SKM-1 (cell line): Measurements from ENCODE around the gene PDE6B.
"Not testable (repeated sequence)": the region's sequence is repeated elsewhere in the genome, so short reads cannot be mapped to it uniquely, and the experiment has no call there.

ENCODE experiments used
- DNase-seq: peaks from one replicate; lab custom pipeline; 2025; ENCODE audit not compliant: unreplicated experiment; lab: John Stamatoyannopoulos, UW

Gene PDE6B

DNA sequence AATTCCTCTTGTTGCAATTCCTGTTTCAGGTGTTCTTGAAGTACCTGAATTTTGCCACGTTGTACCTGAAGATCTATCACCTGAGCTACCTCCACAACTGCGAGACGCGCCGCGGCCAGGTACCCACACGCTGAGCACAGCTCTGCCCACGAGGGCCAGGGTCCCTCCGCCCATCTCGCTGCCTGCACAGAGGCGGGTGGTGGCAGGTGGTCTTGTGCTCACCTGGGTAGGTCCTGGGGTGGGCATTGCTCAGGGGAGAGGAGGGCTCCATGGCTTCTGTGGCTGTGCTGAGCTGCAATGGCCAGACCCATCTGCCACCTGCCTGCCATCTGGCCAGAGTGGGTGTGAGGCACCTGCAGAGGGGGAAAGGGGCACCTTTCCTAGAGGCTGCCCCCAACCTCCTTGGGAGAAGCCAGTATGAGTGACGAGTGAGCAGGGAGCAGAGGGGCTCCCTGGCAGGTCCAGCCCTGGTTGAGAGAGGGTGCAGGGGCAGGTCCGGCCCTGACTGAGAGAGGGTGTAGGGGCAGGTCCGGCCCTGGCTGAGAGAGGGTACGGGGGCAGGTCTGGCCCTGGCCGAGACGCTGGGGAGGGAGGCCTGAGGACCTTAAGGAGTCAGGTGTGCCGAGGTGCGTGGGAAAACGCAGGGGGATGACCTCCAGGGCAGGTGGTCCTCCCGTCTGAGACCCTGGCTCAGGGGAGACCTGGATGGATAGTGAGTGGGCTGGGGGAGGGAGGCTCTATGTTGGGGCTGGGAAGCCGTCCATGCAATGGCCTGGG lies 10.7 kb downstream of the PDE6B start:
- no peak for DNase-seq

- no peak for DNase-seq
Measured at GRCh38 chr4:636628-637159, 11.3 kb downstream of the PDE6B start.

DNA sequence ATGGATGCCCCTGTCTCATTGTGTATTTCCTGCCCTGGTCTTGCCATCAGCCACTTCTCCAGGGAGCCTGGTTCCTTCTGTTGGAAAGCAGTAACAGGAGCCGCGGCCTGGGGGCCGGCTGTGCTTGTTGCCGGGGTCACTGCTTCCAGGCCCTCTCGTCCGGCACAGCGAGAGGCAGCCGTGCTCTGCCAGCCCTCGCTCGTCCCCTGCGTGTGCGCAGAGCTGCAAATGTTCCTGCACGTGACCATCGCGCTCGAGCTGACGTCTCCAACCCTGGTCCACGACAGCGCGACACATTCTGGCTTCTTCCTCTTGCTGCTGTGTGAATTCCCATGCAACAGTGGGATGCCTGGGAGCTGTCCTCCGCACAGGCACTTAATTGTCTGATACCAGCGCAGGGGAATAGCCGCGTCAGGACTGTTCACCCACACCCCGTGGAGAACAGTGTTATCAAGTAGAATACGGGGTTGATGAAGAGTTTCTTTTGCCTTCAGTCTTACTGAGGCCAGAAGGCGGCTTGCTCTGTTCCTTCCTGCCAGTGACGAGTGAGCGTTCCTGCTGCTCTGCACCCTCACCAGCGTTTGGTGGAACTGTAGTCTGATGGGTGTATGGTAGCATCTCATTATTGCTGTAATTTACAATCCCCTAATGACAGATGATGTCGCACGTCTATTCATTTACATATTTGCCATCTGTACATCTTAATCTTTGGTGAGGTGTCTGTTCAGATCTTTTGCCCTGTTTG lies 12.3 kb downstream of the PDE6B start:
- DNase-seq, result no peak

DNA sequence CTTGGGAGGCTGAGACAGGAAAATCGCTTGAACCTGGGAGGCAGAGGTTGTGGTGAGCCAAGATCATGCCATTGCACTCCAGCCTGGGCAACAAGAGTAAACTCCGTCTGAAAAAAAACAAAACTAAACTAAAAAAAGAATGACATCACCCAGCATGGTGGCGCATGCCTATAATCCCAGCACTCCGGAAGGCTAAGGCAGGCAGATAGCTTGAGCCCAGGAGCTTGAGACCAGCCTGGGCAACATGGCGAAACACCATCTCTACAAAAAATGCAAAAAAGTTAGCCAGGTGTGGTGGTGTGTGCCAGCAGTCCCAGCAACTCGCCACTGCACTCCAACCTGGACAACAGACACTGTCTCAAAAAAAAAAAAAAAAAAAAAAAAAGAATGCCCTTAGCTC lies 17.0 kb downstream of the PDE6B start:
- not testable (repeated sequence) for DNase-seq

DNA sequence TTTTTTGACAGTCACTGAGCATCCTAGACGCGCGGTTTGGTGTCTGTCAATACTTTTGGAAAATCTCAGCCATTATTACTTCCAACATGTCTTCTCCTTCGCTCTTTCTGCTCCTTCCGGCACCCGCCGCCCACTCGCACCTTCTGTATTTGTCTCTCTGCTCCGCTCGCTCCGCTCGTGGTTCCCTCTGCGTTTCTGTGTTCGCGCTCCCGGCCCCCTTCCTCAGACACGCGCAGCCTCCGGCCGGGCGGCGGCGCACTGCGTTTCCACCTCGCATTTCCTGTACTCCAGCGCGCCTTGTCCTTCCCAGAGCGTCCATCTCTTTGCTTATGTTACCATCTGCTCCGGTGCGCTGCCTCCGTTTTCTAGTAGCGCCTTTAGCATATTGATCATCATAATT lies 21.1 kb downstream of the PDE6B start:
- DNase-seq, result no peak

DNA sequence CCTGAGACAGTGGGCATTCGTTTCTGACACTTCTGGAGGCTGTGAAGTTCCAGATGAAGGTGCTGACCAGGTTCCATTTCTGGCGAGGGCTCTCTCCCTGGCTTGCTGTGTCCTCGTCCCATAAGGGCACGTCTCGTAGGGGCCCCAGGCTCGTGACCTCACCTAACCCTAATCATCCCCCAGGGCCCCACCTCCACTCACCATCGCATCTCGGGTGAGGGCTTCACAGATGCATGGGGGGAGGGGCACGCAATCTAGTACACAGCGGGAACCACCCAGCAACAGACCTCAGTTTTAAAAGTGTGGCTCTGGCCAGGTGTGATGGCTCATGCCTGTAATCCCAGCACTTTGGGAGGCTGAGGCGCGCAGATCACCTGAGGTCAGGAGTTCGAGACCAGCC lies 22.1 kb downstream of the PDE6B start:
- no peak for DNase-seq

- no peak for DNase-seq
Measured at GRCh38 chr4:648579-649292, 23.4 kb downstream of the PDE6B start.

DNA sequence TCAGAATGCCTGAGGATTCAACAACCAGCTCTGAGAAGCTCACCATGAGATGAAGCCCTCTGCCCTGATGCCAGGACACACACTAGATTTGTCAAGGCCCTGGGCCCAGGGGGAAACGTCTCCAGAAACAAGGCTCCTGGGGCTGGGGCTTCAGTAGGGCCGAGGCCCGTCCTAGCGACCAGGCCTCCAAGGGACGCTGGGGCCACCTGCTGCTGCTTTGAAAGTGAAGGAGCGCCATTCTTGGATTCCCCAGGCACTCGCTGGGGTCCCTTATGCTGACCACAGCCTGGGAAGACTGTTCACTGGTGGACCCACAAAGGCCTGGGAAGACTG lies 23.9 kb downstream of the PDE6B start:
- DNase-seq, result no peak

DNA sequence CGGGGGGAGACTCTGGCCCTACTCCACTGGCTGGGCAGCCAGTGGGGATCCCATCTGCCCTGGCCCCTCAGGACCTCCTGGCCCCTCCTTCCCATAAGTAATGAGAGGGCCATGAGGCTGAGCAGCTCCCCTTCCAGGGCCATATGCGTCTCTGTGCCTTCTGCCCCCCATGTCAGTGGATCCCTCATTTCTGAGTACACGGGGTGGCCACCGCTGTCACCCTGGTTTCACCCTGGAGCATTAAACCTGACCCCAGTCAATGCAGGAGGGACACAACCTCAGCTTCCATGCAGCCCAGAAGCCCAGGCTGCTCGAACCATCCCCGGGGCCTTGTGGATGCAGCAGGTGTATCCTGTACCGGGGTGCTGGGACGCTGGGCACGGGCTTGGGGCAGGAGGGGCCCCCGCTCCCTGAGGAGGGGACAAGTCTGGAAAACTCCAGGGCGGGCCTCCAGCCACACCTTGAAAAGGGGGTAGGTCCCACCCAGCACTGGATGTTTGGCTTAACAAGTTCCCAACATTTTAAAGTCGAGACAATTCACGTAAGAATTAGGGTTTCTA lies 24.5 kb downstream of the PDE6B start:
- DNase-seq, result no peak

GRCh38 chr4:650461-650860 lies 25.1 kb downstream of the PDE6B start:
- no peak for DNase-seq

GRCh38 chr4:650951-651883 lies 25.8 kb downstream of the PDE6B start:
- DNase-seq, result no peak

GRCh38 chr4:651884-652642 lies 26.7 kb downstream of the PDE6B start:
- DNase-seq, result no peak

DNA sequence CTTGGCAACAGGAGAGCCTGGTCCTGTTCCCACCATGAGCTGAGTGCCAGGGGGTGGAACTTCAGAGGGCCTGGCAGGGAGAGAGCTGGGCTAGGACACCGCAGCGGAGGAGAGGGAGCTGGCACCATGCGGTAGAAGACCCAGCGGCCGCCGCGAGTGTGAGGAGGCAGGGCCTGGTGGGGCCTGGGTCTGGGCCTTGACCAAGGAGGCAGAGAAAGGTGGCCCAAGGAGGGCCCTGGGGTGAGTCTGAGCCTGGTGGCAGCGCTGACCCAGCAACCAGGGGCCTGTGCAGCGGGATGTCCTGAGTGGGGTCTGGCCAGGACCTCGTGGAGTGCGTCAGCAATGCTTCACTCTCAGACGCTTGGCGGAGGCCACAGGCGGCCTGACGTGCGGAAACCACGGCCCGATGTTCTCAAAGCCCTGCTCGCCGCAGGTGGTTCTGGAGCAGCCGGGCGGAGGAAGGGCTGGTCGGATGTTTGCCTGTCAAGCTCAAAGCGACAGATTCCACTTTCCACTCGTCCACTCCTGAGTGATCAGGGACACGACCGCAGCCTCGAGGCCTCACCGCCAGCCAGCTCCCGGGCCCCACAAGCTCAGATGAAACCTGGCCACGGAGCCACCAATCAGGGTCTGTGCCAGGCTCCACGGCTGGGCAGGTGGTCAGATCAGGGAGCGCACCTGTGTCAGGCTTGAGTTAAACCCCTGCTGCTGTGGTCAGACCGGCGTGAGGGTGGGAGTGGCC lies 27.9 kb downstream of the PDE6B start:
- DNase-seq, result no peak

GRCh38 chr4:653831-654502 lies 28.6 kb downstream of the PDE6B start:
- DNase-seq, result no peak

DNA sequence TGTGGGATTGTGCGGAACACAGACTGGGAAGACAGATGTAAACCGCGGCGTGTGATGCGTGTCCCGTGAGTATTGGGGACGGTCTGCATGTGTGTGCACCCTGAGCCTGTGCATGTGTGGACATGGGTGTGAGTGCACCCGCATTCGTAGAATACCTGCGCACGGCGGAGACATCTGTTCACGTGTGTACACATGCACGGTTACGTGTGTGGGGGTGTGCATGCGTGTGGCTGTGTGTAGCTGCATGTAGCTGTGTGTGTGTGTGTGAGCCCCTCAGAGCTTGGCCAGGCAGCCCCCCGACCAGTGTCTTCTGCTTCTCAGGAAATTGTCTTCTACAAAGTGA lies 29.1 kb downstream of the PDE6B start:
- no peak for DNase-seq

DNA sequence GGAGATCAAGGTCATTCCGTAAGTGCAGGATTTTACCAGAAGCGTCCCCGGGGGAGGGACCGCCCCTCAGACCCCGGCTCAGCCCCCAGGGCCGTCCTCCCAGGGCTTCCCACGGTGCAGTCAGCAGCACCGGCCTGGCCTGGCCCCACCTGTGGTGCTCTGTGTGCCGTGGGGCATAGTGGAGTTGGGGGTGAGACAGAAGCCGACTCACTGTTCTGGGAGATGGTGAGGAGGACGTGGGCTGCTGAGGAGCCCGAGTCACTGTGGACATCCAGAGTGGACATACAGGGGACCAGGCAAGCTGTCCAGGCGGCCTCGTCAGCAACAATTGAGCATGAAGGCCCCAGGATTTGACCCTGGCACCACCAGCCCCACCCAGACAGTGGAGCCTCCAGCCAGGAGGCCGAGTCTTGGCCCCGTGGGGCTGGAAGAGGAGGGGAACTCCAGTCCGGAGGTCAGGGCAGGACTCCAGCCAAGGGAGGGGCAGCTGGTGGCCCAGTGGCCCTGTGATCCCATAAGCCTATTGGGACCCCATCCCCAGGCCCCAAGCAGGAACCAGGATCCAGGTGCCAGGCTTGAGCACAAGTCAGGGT lies 29.6 kb downstream of the PDE6B start:
- DNase-seq, result no peak

GRCh38 chr4:655464-656151 lies 30.2 kb downstream of the PDE6B start:
- DNase-seq, result no peak
